ENCODE measurements around the gene GSG1L. TPM values are rescaled to one million over a fixed set of nuclear protein-coding genes. Genes with fewer than 3 reads are reported as not detected.

GSG1L gene
- total and polyA plus RNA-seq, 9 of the 15 experiments (the other 6 are each of a cell fraction or from before 2014, with no cell fraction given) = not detected

DNA sequence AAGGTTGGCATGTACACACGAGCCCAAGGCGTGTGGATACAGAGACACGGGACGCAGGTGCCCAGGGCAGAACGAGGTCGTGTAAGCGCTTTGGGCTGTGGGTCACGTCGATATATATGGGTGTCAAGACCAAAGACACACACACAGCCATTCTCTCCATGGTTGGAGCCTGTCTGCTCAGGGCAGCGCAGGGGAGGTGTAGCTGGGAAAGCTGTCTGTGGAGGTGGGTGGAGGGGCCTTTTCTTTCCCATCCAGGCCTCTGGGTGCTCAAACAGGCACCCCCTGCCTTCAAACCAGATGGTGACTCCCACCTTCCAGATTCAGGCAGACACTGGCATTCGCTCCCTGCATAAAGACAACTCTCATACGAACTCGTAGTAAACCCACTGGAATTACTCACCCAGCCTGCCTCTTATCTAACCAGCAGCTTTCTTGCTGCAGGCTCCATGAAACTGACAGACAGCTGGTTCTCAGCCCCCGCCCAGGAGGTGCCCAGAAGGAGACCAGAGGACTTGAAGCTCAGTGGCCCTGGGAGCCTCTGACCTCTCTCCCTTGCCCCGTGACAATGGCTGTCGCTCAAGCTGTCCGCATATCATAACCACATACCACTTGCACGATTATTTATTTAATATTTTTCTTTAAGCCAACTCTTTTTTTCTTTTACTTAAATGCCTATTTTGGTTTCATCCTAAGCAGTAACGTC lies 276.4 kb downstream of the GSG1L start (continued):
- no peak for TF ChIP-seq CHD1 (IDR thresholded peaks at IDR 0.05; ENCODE audit: low read length)

DNA sequence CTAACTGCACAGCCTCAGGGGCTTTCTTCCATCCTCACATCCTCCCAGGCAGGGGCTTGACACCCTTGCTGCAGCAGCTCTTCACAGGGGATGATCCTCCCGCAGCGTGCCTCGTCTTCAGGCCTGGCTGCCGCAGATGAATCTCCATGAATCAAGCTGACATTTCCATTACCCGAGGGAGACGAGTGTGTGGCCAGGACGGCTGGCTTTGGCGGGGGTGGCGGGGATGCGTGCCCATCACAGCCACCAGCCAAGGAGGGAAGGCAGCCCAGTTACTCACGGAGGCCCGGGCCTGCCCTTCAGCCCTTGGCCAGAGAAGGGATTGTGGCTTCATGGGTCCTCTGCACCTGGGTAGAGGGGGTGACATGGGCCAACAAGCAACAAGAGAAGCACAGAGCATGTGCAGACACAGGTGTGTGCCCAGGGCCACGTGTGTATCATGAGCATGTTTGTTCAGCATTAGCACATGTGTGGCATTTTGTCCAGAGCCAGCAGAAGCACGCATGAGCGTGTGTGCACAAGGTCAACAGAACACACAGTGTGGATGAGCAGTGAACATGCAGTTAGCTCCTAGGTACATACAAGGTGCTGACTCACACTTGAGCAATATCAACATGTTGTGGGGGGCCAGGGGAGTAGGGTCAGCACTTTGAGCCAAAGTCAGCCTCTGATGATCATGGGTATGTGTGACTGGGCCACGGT lies 277.1 kb downstream of the GSG1L start:
- DNase-seq (ENCODE audit: extremely low read depth in 1 of 4, low spot score in 3 of 4) (no peak), ATAC-seq (no peak), FAIRE-seq (no peak)
- H3K9me1 ChIP-seq (ENCODE audit: control insufficient read depth, insufficient read depth, low read length) = no peaks in the 10 kb centered on the region
- peaks cover 9 to 51% of the 10 kb centered on the region in 2 experiments; a peak in 4 of 5 replicates for H3K27me3 ChIP-seq (ENCODE audit: control insufficient read depth in 2 of 2, insufficient read depth in 2 of 2, low read length in 2 of 2)
- no peak overlapping the region for H3K4me2 ChIP-seq (ENCODE audit: insufficient read depth, low read length)
- peaks cover 0 to 3% of the 10 kb centered on the region in 2 experiments; a peak in 2 of 5 replicates for H3K4me1 ChIP-seq (replicated peaks in 1 of 2; ENCODE audit: control insufficient read depth in 2 of 2, insufficient read depth in 2 of 2, low read length in 2 of 2)
- intact Hi-C loops (cut with micrococcal nuclease) (no loop called here), in situ Hi-C loops (cut with MboI) (no loop called here)
- no peak overlapping the region for H2AFZ ChIP-seq (ENCODE audit: low read depth, low read length)
- no TSS peak for BruUV-seq (replicated peaks)
- H3K27ac ChIP-seq (ENCODE audit: extremely low read depth, low read depth, low read length) = no peak overlapping the region
- H3K9ac ChIP-seq (ENCODE audit: insufficient read depth in 1 of 2, low read depth in 2 of 2, low read length in 2 of 2) = peak overlapping the region in 1 of 2 experiments; percentile 26; a peak in 1 of 4 replicates
- H3K4me3 ChIP-seq = no peak overlapping the region
- TF ChIP-seq C11orf30 (IDR thresholded peaks at IDR 0.05; ENCODE audit: low read depth) (0 out of 2 replicates have a peak, but pooled peaks have one; percentile 8), CEBPB (tag; IDR thresholded peaks at IDR 0.05) (0 out of 2 replicates have a peak, but pooled peaks have one; percentile 16), ZNF174 (CRISPR knock-in tag; IDR thresholded peaks at IDR 0.05) (no peak)
- no peaks in the 10 kb centered on the region for H3K36me3 ChIP-seq (ENCODE audit: control insufficient read depth, insufficient read depth, low read length)
- ChIA-PET CTCF (ENCODE audit: low intra/inter-chr PET ratio) (no interaction called here), POLR2A (no interaction called here)
- no peaks in the 10 kb centered on the region for H3K9me3 ChIP-seq (replicated peaks; ENCODE audit: control insufficient read depth, insufficient read depth, low read depth, low read length)
- 3% methylated on average over 16 of the region's 16 CpGs for WGBS (ENCODE audit: insufficient coverage, low coverage, missing lambda C conversion rate)
- H3K79me2 ChIP-seq (ENCODE audit: control insufficient read depth, insufficient read depth, low read length) = no peaks in the 10 kb centered on the region
- H4K20me1 ChIP-seq (replicated peaks; ENCODE audit: control insufficient read depth, insufficient read depth, low read length) = 0 out of 2 replicates have a peak, but pooled peaks cover 3% of the 10 kb centered on the region

All from K562 (cell line).